GM13976 (cell line): Measurements from ENCODE around the gene MELTF.

Experiments
- DNase-seq: peaks from one replicate; pipeline ENCODE4 v3.0.0; 2012; ENCODE audit warnings: low spot score
- in situ Hi-C: fragments of 300-500 bp; cut with MboI; formaldehyde crosslinking; loops from one replicate; pipeline ENCODE4 v1.12.0; 2022; ENCODE audit warnings: low sequenced_read_pairs, mixed read lengths, inconsistent platforms; ENCODE audit not compliant: unreplicated experiment
- TF ChIP-seq, protein P1 (sequence below): IDR thresholded peaks from 2 replicates; pipeline ENCODE4 v1.5.1; 2012; ENCODE audit warnings: borderline replicate concordance, mild to moderate bottlenecking; ENCODE audit not compliant: insufficient read depth; ENCODE audit errors: extremely low read depth, missing control alignments, control extremely low read depth

MELTF gene

GRCh38 chr3:197006446-197006845 is 23.2 kb downstream of the MELTF start:
- in situ Hi-C loops = loop anchor here (25.0 kb wide), 1 partner anchor 181 kb away; no protein-coding TSS in a partner anchor
- DNase-seq = no peak
- TF ChIP-seq, protein P1, sequence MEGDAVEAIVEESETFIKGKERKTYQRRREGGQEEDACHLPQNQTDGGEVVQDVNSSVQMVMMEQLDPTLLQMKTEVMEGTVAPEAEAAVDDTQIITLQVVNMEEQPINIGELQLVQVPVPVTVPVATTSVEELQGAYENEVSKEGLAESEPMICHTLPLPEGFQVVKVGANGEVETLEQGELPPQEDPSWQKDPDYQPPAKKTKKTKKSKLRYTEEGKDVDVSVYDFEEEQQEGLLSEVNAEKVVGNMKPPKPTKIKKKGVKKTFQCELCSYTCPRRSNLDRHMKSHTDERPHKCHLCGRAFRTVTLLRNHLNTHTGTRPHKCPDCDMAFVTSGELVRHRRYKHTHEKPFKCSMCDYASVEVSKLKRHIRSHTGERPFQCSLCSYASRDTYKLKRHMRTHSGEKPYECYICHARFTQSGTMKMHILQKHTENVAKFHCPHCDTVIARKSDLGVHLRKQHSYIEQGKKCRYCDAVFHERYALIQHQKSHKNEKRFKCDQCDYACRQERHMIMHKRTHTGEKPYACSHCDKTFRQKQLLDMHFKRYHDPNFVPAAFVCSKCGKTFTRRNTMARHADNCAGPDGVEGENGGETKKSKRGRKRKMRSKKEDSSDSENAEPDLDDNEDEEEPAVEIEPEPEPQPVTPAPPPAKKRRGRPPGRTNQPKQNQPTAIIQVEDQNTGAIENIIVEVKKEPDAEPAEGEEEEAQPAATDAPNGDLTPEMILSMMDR = no peak

GRCh38 chr3:197003461-197004385 is 25.9 kb downstream of the MELTF start:
- TF ChIP-seq, protein P1 = no peak
- in situ Hi-C loops = loop anchor here (25.0 kb wide), 1 partner anchor 184 kb away; no protein-coding TSS in a partner anchor
- no peak for DNase-seq

DNA sequence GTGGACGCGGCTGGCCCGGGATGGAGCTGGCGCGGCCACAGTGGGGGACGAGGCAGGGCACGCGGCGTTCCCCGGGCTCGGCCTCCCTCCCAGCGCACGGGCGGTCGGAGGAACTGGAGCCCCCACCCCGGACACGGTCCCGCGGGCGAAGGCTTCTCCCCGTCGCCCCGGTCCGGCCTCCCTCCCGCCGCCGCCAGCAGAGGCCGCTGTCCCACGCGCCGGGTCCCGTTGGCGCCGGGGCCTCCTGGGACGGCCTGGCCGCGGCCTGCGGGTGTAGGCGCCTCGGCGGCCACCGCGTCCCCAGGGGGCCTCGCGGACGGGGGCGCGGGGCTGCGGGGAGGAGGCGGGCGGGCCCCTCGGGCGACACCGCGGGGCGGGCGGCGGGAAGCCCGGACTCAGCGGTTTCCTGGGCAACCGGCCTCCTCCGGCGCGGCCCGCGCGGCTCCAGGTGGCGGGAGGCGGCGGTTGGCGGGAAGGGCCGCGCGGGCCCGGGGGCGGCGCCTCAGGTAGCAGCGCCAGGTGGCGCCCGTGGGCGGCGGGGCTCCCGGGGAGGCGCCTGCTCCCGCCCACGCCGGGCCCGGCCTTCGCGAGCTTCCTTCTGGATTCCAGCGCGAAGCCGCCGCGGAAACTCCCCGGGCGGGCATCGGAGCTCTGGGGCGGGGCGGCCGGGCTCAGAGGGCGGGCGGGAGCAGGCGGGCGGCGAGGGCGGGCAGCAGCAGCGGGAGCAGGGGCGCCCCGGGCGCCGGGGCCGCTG is 26.7 kb downstream of the MELTF start:
- in situ Hi-C loops = loop anchor here (25.0 kb wide), 1 partner anchor 184 kb away; no protein-coding TSS in a partner anchor
- TF ChIP-seq, protein P1 = peak; percentile 94
- DNase-seq = peak; percentile 95

GRCh38 chr3:197001972-197002700 is 27.5 kb downstream of the MELTF start:
- TF ChIP-seq, protein P1 = no peak
- in situ Hi-C loops = loop anchor here (25.0 kb wide), 1 partner anchor 185 kb away; no protein-coding TSS in a partner anchor
- DNase-seq = no peak

DNA sequence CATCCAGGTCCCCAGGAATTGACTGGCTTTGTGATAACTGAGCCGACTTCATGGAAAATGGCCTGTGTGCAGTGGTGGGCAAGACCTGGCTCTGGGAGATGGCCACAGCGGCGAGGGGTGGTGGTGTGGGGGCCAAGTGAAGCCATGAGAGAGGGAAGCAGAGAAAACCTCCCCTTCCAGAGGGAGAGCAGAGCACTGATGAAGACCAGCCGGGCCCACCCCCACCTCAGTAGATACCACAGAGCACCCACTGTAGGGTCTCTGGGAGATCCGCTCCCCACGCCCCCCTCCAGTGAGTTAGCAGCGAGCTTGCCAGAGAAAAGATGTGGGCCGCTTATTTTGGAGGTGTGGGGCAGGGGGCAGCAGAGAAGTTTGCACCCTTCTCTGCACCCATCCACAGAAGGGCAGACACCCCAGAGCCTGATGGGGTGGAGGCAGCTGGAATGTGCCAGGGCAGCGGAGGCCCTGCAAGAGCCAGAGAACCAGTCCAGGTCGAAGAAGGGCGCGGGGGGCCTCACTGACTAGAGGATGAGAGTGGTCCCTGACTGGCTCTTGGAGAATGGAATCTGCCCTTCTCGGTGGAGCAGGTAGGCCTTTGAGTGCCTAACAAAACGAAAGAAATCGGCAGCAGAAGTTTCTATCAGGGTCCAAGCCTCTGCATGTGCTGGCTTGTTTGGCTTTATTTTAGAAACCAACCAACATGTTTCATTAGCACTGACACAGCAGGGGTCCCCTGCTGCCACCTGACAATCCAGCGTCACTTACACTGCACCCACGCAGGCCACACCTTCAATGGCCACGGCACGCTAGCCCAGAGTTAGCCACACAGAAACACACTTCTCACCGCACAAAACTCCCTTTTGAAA is 28.3 kb downstream of the MELTF start:
- in situ Hi-C loops = loop anchor here (25.0 kb wide), 1 partner anchor 186 kb away; no protein-coding TSS in a partner anchor
- no peak for DNase-seq
- TF ChIP-seq, protein P1 = no peak
